ENCODE results near the gene CLEC4G. TPM values are rescaled to one million over a fixed set of nuclear protein-coding genes. Genes with fewer than 3 reads are reported as not detected.

CLEC4G gene
- total and polyA plus RNA-seq, 2 experiments from 2014 or later: not detected

- Histone ChIP-seq H3K4me2 (no peak overlapping the region), H3K9me3 (ENCODE audit: low read depth) (no peaks in the 10 kb centered on the region), H3K27ac (no peak overlapping the region), H4K20me1 (ENCODE audit: insufficient read depth, poor library complexity, severe bottlenecking) (no peaks in the 10 kb centered on the region), H3K4me1 (ENCODE audit: insufficient read depth) (no peaks in the 10 kb centered on the region), H3K79me2 (no peaks in the 10 kb centered on the region), H3K9me2 (replicated peaks; ENCODE audit: insufficient read depth) (no peaks in the 10 kb centered on the region), H3K27me3 (peaks cover 53% of the 10 kb centered on the region), H2AFZ (no peak overlapping the region), H3K4me3 (no peak overlapping the region), H3K36me3 (replicated peaks; ENCODE audit: insufficient read depth, low read depth) (no peaks in the 10 kb centered on the region)
- 24% methylated on average over 25 of the region's 78 CpGs for WGBS (ENCODE audit: low lambda C conversion rate, missing lambda C conversion rate)
- TF ChIP-seq EZH2 (IDR thresholded peaks at IDR 0.05; ENCODE audit: borderline replicate concordance): peak; percentile 60
- TF ChIP-seq CTCF (IDR thresholded peaks at IDR 0.05; ENCODE audit: poor library complexity): no peak
- no peak for DNase-seq (ENCODE audit: low spot score)
These were observed 1.4 kb downstream of the CLEC4G start for GRCh38 chr19:7730286-7731217.

- Histone ChIP-seq H3K27ac (no peak overlapping the region), H2AFZ (no peak overlapping the region), H4K20me1 (ENCODE audit: insufficient read depth, poor library complexity, severe bottlenecking) (no peaks in the 10 kb centered on the region), H3K9me3 (ENCODE audit: low read depth) (no peaks in the 10 kb centered on the region), H3K27me3 (peaks cover 51% of the 10 kb centered on the region), H3K36me3 (replicated peaks; ENCODE audit: insufficient read depth, low read depth) (no peaks in the 10 kb centered on the region), H3K9me2 (replicated peaks; ENCODE audit: insufficient read depth) (no peaks in the 10 kb centered on the region), H3K4me1 (ENCODE audit: insufficient read depth) (no peaks in the 10 kb centered on the region), H3K4me2 (no peak overlapping the region), H3K79me2 (no peaks in the 10 kb centered on the region), H3K4me3 (no peak overlapping the region)
- 17% methylated on average over 33 of the region's 34 CpGs for WGBS (ENCODE audit: low lambda C conversion rate, missing lambda C conversion rate)
- no peak for TF ChIP-seq CTCF (IDR thresholded peaks at IDR 0.05; ENCODE audit: poor library complexity)
- peak; percentile 61 for TF ChIP-seq EZH2 (IDR thresholded peaks at IDR 0.05; ENCODE audit: borderline replicate concordance)
- no peak for TF ChIP-seq EZH2phosphoT487 (IDR thresholded peaks at IDR 0.05; ENCODE audit: low read depth, severe bottlenecking, unreplicated experiment)
- DNase-seq (ENCODE audit: low spot score): no peak
These were observed 2.1 kb downstream of the CLEC4G start for GRCh38 chr19:7729831-7730285.

GRCh38 chr19:7729211-7729610 is 2.7 kb downstream of the CLEC4G start:
- Histone ChIP-seq H3K4me2 (no peak overlapping the region), H3K36me3 (replicated peaks; ENCODE audit: insufficient read depth, low read depth) (no peaks in the 10 kb centered on the region), H3K79me2 (no peaks in the 10 kb centered on the region), H4K20me1 (ENCODE audit: insufficient read depth, poor library complexity, severe bottlenecking) (no peaks in the 10 kb centered on the region), H3K4me1 (ENCODE audit: insufficient read depth) (no peaks in the 10 kb centered on the region), H2AFZ (no peak overlapping the region), H3K9me3 (ENCODE audit: low read depth) (no peaks in the 10 kb centered on the region), H3K27ac (no peak overlapping the region), H3K9me2 (replicated peaks; ENCODE audit: insufficient read depth) (no peaks in the 10 kb centered on the region), H3K27me3 (peaks cover 51% of the 10 kb centered on the region), H3K4me3 (no peak overlapping the region)
- no peak for TF ChIP-seq EZH2 (IDR thresholded peaks at IDR 0.05; ENCODE audit: borderline replicate concordance)
- TF ChIP-seq CTCF (IDR thresholded peaks at IDR 0.05; ENCODE audit: poor library complexity): no peak
- DNase-seq (ENCODE audit: low spot score): no peak
- 40% methylated on average over 15 of the region's 16 CpGs for WGBS (ENCODE audit: low lambda C conversion rate, missing lambda C conversion rate)

Data from hepatocyte (in vitro differentiated cells).